ENCODE data around the gene RBMS3.
"Not testable (repeated sequence)": the region's sequence is repeated elsewhere in the genome, so short reads cannot be mapped to it uniquely, and the experiment has no call there.

RBMS3 gene

GRCh38 chr3:29385046-29385830, 104.4 kb downstream of the RBMS3 start:
- DNase-seq (ENCODE audit: low spot score): no peak

- DNase-seq (ENCODE audit: low spot score): no peak
Observed at GRCh38 chr3:29389362-29389761, 108.5 kb downstream of the RBMS3 start.

DNA sequence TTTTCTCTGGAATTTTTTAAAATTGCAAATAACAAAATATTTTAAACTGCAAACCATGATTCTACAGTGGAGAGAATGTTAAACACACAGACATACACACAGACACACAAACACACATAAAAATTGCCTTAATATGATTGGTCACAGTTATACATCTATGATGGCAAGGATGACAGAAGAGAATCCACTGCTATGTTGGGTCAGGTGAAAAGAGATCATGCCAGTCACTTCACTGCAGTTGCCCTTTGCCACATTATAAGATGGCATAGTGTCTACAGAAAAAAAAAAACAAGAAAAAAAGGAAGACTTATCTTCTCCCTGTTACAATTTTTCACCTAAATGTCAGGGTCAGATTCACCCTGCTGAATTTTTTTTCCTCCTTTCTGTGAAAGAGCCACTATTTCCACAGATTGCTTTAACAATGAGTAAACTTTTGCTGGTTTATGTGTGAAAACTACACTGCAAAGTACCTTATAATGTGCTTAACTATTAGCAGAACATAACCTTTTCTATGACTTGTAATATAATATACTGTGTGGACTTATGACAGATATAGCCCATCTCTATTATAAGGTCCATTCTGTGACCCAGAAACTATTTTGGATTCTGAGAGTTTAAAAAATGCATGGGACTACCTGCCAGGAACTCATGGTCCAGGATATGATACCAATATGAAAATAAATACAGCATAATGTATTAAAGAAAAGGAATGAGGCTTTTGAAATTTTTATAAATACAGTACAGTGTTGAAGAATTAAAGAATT, 111.9 kb downstream of the RBMS3 start:
- no peak for DNase-seq (ENCODE audit: low spot score)

DNA sequence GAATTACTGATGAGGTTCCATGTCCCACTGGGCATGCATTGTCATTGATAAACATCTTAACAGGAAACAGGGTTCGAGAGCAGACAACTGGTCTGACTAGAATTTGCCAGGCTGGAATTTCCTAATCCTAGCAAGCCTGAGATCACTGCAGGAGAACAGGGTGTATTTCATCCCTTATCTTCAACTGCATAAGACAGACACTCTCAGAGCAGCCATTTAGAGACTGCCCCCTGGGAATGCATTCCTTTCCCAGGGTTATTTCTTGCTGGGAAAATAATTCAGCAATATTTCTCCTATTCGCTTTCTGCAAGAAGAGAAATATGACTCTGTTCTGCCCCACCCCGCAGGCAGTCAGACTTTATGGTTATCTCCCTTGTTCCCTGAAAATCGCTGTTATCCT, 113.1 kb downstream of the RBMS3 start:
- DNase-seq (ENCODE audit: low spot score): not testable (repeated sequence)

DNA sequence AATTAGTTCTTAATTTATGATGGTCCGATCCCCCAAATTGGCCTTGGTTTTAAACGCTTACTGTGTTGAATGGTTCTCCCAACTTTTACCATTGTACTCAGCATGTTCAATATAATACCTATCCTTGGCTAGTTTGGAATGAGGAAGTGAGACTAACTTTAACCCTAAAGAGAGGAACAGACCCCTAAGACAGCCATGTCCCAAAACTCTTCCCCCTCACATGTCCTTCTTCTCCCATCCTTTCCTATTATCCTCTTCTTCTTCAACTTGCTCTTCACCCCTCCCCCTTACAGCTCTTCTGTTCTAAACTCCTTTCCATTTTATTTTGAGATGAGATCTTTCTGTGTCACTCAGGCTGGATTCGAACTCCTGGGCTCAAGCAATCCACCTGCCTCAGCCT, 116.5 kb downstream of the RBMS3 start:
- no peak for DNase-seq (ENCODE audit: low spot score)

GRCh38 chr3:29398787-29399186, 117.9 kb downstream of the RBMS3 start:
- DNase-seq (ENCODE audit: low spot score): no peak

GRCh38 chr3:29406291-29406832, 125.5 kb downstream of the RBMS3 start:
- no peak for DNase-seq (ENCODE audit: low spot score)

- no peak for DNase-seq (ENCODE audit: low spot score)
Observed at GRCh38 chr3:29408676-29409075, 127.8 kb downstream of the RBMS3 start.

GRCh38 chr3:29409409-29409808, 128.5 kb downstream of the RBMS3 start:
- DNase-seq (ENCODE audit: low spot score): no peak

DNA sequence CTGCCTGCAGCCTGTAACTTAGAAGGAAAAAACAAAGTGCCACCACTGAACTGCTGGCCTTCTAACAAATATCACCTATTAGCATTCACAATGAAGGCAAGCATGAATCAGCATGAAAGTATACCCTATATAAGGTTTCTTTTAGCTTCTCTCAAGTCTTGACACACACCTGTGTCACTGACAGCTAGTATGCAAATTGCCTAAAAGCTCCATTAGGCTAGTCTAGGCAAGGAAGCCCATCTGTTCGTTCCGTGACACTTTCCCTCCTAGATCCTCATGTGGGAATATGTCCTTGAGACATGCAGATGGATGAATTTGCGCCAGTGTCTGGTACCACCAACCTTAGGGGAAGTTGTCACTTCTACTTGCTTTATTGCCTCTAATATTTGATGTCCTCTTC, 129.3 kb downstream of the RBMS3 start:
- DNase-seq (ENCODE audit: low spot score): no peak

- DNase-seq (ENCODE audit: low spot score): no peak
Observed at GRCh38 chr3:29410660-29411405, 130.0 kb downstream of the RBMS3 start.

- DNase-seq (ENCODE audit: low spot score): no peak
Observed at GRCh38 chr3:29412110-29412509, 131.2 kb downstream of the RBMS3 start.

GRCh38 chr3:29414468-29415224, 133.8 kb downstream of the RBMS3 start:
- DNase-seq (ENCODE audit: low spot score): no peak

- no peak for DNase-seq (ENCODE audit: low spot score)
Observed at GRCh38 chr3:29415482-29416223, 134.8 kb downstream of the RBMS3 start.

DNA sequence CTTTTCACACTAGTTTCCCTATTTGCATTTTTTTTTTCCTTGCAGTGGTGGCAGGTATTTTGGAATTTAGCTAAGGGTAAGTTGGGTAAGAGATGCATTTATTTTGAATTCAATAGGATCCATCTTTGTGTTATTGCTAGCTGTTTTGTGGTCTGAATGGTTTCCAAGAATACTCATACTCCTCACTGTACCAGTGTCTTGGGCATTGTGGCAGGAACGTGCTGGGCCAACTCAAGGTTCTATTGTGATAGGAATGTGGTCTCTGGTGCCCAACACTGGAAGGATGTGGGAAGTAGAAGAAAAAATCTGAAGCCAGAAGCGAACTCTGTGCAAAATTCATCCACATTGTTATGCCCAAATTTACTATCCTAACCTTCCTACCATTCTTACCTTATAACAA, 135.6 kb downstream of the RBMS3 start:
- no peak for DNase-seq (ENCODE audit: low spot score)

GRCh38 chr3:29420106-29420505, 139.2 kb downstream of the RBMS3 start:
- DNase-seq (ENCODE audit: low spot score): no peak

DNA sequence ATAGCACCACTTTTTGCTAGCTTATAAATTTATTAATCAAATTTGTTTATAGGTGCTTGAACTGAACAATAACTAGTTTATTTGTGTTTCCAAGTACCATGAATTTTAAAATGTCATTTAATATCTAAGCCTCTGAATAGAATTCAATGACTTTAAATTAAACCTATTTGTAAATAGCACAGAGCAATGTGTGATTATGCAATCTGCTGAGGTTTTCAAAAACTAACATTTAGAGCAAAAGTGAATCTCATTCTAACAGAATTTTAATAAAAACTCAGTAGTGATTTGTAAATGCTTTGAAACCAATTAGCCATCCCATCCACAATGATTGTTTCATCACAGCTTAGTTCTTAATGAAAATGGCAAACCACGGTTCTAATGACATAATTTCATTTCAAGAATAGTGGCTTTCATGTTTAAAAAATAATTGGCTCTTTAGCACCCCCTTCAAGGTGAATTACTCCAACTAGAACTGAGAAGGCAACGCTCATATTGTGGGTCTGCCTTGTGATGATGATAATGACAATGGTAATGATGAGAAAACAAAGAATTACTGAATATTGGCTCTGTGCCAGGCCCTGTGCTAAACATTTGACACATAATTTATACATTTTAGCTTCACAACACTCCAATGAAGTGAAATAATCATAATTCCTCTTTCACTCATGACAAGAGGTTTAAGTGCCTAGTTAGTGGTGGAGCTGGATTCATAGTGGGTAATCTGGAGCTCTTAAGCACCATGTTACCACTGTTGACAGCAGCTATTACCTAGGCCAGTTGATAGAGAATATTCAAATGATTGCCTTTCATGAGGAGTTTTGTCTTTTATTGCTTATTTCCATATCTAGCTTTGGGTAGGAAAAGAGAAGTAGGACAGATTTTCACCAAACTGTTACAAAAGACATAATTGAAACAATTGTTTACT, 145.7 kb downstream of the RBMS3 start:
- no peak for DNase-seq (ENCODE audit: low spot score)

- DNase-seq (ENCODE audit: low spot score): no peak
Observed at GRCh38 chr3:29427266-29428103, 146.6 kb downstream of the RBMS3 start.

All from kidney capillary endothelial cell (primary cell).